ENCODE results near the gene EFS. TPM values are rescaled to one million over a fixed set of nuclear protein-coding genes. Genes with fewer than 3 reads are reported as not detected.

The EFS gene
- total RNA-seq, 1 donor from 2014 or later, result 0.82 TPM

DNA sequence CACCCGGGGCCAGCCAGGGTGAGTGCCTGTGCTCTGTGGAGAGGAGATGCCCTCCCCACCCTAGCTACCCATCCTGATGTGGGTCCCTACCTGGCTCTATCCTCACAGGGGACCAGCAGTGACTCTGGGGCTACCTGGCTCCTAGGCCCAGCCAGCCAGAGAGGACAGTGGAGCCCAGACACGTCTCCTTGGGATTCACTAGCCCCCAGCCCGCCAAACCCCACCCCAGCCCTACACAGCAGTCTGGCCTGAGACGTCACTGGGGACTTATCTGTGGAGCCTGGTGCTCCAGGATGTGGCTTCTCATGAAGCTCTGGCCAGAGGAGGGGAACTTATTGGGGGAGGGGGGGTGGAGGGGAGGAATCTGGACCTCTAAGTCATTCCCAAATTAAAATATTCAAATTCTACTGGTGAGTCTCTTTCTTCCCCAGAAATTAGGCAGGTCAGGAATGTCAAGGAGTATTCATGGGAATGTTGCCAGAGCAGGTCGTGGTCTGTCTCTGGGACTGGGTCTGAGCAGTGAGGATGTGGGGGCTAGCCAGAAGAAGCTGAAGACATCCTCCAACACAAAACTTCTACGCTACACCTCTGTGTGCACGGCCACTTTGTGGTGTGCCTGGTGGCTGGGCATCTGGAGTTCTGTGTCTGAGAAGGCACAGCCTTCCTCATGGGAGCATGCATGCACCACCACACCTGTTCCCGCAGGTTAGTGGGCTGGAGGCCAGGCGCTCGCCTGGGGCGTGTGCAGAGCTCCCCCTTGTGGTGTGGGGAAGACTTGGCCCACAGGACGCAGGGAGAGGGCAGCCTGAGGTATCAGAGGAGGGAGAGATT is 14.6 kb upstream of the EFS start:
- no peak for DNase-seq (ENCODE audit: extremely low read depth, low read depth, low spot score)

DNA sequence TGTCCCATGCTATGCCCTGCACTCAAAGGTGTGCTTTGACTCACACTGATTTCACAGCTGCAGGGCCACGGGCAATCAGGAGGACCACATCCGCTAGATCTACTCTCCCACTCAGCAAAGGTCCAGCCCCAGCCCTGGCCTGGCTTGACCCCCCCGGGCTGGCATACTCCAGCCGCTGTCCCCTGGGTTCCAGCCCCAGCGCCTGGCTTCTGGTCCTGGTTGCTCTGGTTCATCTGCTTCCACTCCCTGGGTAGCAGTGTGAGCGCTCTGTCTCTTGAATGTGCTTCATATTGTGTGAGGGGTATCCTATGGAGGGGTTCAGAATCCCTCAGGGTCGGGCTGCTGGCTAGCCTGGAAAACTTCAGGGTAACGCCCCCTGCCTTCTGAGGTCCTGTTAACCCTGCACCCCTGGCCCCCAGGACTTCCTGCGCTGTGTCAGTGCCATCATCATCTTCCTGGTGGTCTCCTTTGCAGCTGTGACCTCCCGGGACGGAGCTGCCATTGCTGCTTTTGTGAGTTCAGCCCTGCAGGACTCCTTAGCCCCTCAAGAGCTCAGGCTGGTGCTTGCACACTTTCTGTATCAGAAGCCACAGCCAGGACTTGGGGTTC is 13.7 kb upstream of the EFS start:
- DNase-seq (ENCODE audit: extremely low read depth, low read depth, low spot score), result no peak

- DNase-seq (ENCODE audit: extremely low read depth, low read depth, low spot score), result no peak
Observed at GRCh38 chr14:23377573-23378563, 12.9 kb upstream of the EFS start.

- no peak for DNase-seq (ENCODE audit: extremely low read depth, low read depth, low spot score)
Observed at GRCh38 chr14:23377198-23377550, 12.2 kb upstream of the EFS start.

- no peak for DNase-seq (ENCODE audit: extremely low read depth, low read depth, low spot score)
Observed at GRCh38 chr14:23376482-23377197, 11.7 kb upstream of the EFS start, which contains the start of gene CMTM5. CMTM5 (plus strand) TSS chr14:23377046; CDS start chr14:23377252, 206 bp downstream.

DNA sequence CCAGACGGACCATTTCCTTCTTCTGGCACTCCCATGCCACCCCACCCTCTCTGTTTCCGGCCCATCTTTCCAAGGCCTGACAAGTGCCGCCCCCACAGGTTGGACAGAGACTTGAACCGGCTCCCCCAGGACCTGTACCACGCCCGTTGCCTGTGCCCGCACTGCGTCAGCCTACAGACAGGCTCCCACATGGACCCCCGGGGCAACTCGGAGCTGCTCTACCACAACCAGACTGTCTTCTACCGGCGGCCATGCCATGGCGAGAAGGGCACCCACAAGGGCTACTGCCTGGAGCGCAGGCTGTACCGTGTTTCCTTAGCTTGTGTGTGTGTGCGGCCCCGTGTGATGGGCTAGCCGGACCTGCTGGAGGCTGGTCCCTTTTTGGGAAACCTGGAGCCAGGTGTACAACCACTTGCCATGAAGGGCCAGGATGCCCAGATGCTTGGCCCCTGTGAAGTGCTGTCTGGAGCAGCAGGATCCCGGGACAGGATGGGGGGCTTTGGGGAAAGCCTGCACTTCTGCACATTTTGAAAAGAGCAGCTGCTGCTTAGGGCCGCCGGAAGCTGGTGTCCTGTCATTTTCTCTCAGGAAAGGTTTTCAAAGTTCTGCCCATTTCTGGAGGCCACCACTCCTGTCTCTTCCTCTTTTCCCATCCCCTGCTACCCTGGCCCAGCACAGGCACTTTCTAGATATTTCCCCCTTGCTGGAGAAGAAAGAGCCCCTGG is 10.7 kb upstream of the EFS start:
- DNase-seq (ENCODE audit: extremely low read depth, low read depth, low spot score), result no peak

DNA sequence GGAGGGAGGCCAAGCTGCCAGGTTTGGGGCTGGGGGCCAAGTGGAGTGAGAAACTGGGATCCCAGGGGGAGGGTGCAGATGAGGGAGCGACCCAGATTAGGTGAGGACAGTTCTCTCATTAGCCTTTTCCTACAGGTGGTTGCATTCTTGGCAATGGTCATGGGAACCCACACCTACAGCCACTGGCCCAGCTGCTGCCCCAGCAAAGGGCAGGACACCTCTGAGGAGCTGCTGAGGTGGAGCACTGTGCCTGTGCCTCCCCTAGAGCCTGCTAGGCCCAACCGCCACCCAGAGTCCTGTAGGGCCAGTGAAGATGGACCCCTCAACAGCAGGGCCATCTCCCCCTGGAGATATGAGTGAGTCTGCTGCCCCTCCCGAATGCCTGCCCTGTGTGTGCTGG is 8.1 kb upstream of the EFS start:
- no peak for DNase-seq (ENCODE audit: extremely low read depth, low read depth, low spot score)

GRCh38 chr14:23372509-23372908 is 7.5 kb upstream of the EFS start, which contains the start of gene IL25:
IL25 (plus strand) TSS chr14:23372809.
- no peak for DNase-seq (ENCODE audit: extremely low read depth, low read depth, low spot score)

GRCh38 chr14:23371865-23372264 is 6.9 kb upstream of the EFS start:
- DNase-seq (ENCODE audit: extremely low read depth, low read depth, low spot score), result no peak

DNA sequence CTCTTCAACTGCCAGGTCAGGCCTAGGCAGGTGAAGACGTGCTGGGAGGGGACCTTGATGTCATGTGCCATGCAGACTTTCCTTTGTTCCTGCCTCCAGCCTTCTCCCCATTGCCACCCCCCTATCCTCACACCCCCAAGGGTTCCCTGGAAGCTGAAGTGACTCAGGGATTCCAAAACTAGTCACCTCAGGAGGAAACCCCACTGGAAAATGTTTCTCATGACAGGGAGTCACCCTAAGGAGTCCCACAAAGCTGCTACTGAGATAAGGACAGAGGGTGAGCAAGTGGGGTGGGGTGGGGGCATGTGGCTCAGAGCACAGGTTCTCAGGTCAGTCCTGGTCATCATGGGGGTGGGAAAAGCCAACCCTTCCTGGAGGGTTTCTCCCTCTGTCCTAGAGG is 5.2 kb upstream of the EFS start:
- no peak for DNase-seq (ENCODE audit: extremely low read depth, low read depth, low spot score)

DNA sequence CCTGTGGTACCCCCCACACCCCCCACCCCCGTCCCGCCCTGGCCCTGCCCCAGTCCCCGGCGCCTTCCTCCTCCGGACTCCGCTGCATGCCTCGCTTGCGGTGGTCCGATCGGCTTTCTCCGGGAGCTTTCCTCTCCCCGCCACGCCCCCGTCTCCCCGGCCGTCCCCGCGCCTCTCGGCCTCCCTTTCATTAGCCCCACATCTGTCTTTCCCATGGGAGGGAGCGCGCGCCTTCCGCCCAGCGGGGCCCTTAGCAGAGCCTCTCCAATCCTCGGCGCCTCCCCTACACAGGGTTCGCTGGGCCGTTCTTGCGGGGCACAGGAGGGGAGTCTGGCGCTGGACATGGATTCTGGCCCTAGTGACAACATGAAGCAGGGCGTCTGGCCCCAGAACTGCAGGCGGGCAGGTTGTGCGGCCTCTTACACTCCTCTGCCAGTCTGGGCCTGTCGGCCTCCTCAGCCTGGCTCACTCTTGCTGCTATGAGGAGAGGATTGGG is 1.5 kb upstream of the EFS start:
- DNase-seq (ENCODE audit: extremely low read depth, low read depth, low spot score), result no peak

DNA sequence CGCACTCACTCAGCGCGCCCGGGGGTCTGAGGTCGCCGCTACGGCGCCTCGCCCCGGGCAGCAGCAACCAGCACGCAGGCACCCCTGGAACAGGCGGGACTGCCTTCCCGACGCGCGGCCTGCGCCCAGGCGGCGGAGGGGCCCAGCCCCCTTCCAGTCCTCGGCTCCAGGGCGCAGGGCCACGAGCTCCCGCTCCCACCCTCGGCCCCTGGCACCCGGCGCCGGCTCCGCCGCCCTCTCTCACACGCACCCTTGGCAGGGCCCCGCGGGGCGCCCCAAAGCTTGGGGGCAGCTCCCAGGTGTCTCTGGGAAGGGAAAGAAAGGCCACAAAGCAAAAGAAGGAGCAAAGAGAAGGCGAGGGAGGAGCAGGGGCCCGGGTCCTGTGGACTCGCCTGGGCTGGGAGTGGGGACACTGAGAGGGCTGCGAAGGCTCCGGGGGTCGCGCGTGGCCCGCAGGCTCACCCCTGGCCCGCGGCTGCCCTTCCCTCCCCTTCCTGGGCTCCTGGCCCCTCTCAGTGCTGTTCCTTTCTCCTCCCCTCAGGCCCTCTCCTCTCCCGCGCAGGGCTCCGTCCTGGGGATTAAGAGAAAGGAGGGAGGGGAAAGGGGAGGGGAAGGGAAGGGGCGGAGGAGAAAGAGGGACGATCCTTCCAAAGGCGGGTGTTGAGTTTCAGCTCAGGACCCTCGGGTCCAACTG is 907 bp upstream of the EFS start:
- no peak for DNase-seq (ENCODE audit: extremely low read depth, low read depth, low spot score)

- DNase-seq (ENCODE audit: extremely low read depth, low read depth, low spot score), result no peak
Observed at GRCh38 chr14:23364164-23365035, 572 bp downstream of the EFS start.

DNA sequence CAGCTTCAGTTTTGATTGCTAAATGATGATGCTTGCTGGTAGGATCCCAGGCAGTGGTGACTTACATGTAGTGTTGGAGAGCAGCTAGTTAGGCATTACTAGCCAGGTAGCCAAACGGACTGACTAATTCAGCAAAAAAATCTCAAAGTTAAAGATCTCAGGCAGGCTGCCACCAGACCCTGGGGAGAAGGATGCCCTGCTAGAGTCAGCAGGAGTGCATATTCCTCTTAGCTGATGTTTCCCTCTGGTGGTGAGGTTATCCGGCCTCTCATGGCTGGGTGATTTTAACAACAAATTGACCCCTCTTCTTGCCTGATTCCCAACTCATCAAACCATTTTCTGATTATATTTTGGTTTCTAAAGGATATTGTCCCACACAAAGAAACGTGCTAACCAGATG is 2.8 kb downstream of the EFS start:
- DNase-seq (ENCODE audit: extremely low read depth, low read depth, low spot score), result no peak

DNA sequence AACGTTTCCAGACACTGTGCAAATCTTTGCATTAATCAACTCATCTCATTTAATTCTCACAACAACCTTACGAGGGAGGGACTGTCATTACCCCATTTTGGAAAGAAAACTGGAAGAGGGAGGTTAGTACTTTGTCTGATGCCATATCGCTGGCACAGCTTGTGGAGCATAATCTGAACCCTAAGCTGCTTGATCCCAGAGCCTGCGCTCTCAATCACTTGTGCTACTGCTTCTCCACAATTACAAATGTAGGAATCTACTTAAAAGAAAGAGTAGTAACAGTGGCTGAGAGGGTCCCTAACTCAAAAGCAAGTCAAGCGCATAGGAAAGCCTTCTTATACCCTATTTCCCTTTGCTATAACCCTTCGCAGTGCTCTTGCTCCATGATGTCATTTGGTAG is 3.2 kb downstream of the EFS start:
- DNase-seq (ENCODE audit: extremely low read depth, low read depth, low spot score), result no peak

- no peak for DNase-seq (ENCODE audit: extremely low read depth, low read depth, low spot score)
Observed at GRCh38 chr14:23361320-23361719, 3.7 kb downstream of the EFS start.

- no peak for DNase-seq (ENCODE audit: extremely low read depth, low read depth, low spot score)
Observed at GRCh38 chr14:23360496-23360895, 4.5 kb downstream of the EFS start.

All from glomerular endothelial cell (primary cell).